Endothelial cell of umbilical vein (primary cell): Measurements from ENCODE around the gene PPM1M. TPM values are rescaled to one million over a fixed set of nuclear protein-coding genes. Genes with fewer than 3 reads are reported as not detected.
"Not testable (repeated sequence)": the region's sequence is repeated elsewhere in the genome, so short reads cannot be mapped to it uniquely, and the experiment has no call there.

Source experiments
- BruUV-seq: library from RNA; stranded (reverse); fragments of 400-500 nt; replicated peaks from 2 replicates; lab custom pipeline; 2021; lab: Mats Ljungman, UMichigan
- CTCF ChIA-PET: fragments of 300-600, 350-600 bp; sonication (Branson Sonifier 250); formaldehyde crosslinking; loops from one replicate; lab custom pipeline; 2021; ENCODE audit warnings: antibody characterized with exemption, inconsistent platforms; lab: Charles Lee
- POLR2A ChIA-PET: fragments of 300-600, 350-600 bp; sonication (Branson Sonifier 250); formaldehyde crosslinking; loops from one replicate; lab custom pipeline; 2021; ENCODE audit warnings: antibody characterized with exemption, inconsistent platforms; lab: Charles Lee
- DNase-seq: peaks from one replicate; pipeline ENCODE4 v3.0.0-alpha.2; 2011; ENCODE audit warnings: low read depth, low spot score
- FAIRE-seq: peaks from 2 replicates; lab custom pipeline; 2011; peaks lifted over from hg19 to GRCh38; lab: Jason Lieb, UNC
- H2AFZ ChIP-seq: 2 replicates; pipeline ENCODE4 v1.6.0; 2012; ENCODE audit warnings: low read depth, low read length, control low read depth, inconsistent platforms
- H3K27ac ChIP-seq: 2 replicates; pipeline ENCODE4 v1.5.1; 2011; ENCODE audit warnings: low read depth, mild to moderate bottlenecking, control low read depth, low read length, moderate library complexity; ENCODE audit not compliant: insufficient read depth
- H3K27me3 ChIP-seq, 2 experiments: 2 replicates each; pipeline versions ENCODE4 v1.6.0 to v1.6.1; 2011; ENCODE audit warnings: low read length in 2 of 2, mixed read lengths in 1 of 2; ENCODE audit not compliant: control insufficient read depth in 2 of 2, insufficient read depth in 2 of 2
- H3K36me3 ChIP-seq, 2 experiments: 2 replicates in 1 of 2; 3 replicates in 1 of 2; pipeline ENCODE4 v1.5.1; 2011; ENCODE audit warnings: low read length in 2 of 2, mild to moderate bottlenecking in 1 of 2, moderate library complexity in 1 of 2; ENCODE audit not compliant: control insufficient read depth in 2 of 2, insufficient read depth in 2 of 2; ENCODE audit errors: extremely low read depth in 1 of 2
- H3K4me1 ChIP-seq: 3 replicates; pipeline ENCODE4 v1.5.1; 2011; ENCODE audit warnings: mild to moderate bottlenecking, low read length; ENCODE audit not compliant: control insufficient read depth, insufficient read depth; ENCODE audit errors: extremely low read depth
- H3K4me2 ChIP-seq: 2 replicates; pipeline ENCODE4 v1.6.1; 2011; ENCODE audit warnings: low read length, control low read depth, mixed read lengths; ENCODE audit not compliant: insufficient read depth
- H3K4me3 ChIP-seq, 3 experiments: fragments of 200-600 bp in 1 of 3; sonication (generic), shearing (Covaris generic) in 1 of 3; replicated peaks in 1 of 3; 2 replicates each; pipeline ENCODE4 v1.5.1; 2011 to 2016; ENCODE audit warnings: control low read depth in 3 of 3, low read length in 3 of 3, mild to moderate bottlenecking in 2 of 3, inconsistent platforms in 1 of 3, low read depth in 1 of 3, moderate library complexity in 1 of 3; ENCODE audit not compliant: insufficient read depth in 1 of 3
- H3K79me2 ChIP-seq: 2 replicates; pipeline ENCODE4 v1.6.0; 2012; ENCODE audit warnings: low read length, inconsistent platforms; ENCODE audit not compliant: control insufficient read depth, insufficient read depth
- H3K9ac ChIP-seq: replicated peaks from 2 replicates; pipeline ENCODE3; 2011; ENCODE audit warnings: low read length, control low read depth; ENCODE audit not compliant: insufficient read depth; ENCODE audit errors: extremely low read depth
- H3K9me1 ChIP-seq: replicated peaks from 3 replicates; pipeline ENCODE4 v1.6.0; 2011; ENCODE audit warnings: mild to moderate bottlenecking, low read length; ENCODE audit not compliant: control insufficient read depth, insufficient read depth; ENCODE audit errors: extremely low read depth
- H3K9me3 ChIP-seq: replicated peaks from 2 replicates; pipeline ENCODE4 v1.5.1; 2012; ENCODE audit warnings: low read length, inconsistent platforms; ENCODE audit not compliant: control insufficient read depth, insufficient read depth
- H4K20me1 ChIP-seq: replicated peaks from 2 replicates; pipeline ENCODE3; 2011; ENCODE audit warnings: mild to moderate bottlenecking, low read length; ENCODE audit not compliant: control insufficient read depth, insufficient read depth; ENCODE audit errors: extremely low read depth
- JUN ChIP-seq: IDR thresholded peaks from 2 replicates; pipeline ENCODE4 v1.6.1; 2011; ENCODE audit warnings: borderline replicate concordance, low read depth; ENCODE audit not compliant: insufficient read length, insufficient read depth
- POLR2A ChIP-seq: IDR thresholded peaks from 2 replicates; pipeline ENCODE4 v1.6.1; 2012; ENCODE audit warnings: low read depth, mild to moderate bottlenecking, control low read depth, low read length
- dilution Hi-C: fragments of 300-500 bp; cut with MboI; formaldehyde crosslinking; loops from one replicate; pipeline ENCODE4 v1.15.0; 2019; ENCODE audit warnings: low sequenced_read_pairs; ENCODE audit not compliant: extremely low pct_ligation_motif_present
- intact Hi-C: fragments of 100-400 bp; cut with micrococcal nuclease; formaldehyde crosslinking; loops from one replicate; pipeline ENCODE4 v1.10.0; 2022
- polyA plus RNA-seq, 4 experiments: library from polyadenylated mRNA; depleted of rRNA in 3 of 4; stranded (reverse) in 3 of 4; unstranded in 1 of 4; fragments of >200 nt; gene quantifications; 2 replicates each; pipeline versions ENCODE4 v1.2.1 to v1.2.3, GENCODE V29; 2011 to 2012; ENCODE audit warnings: missing spikeins in 1 of 4
- total RNA-seq: library from RNA; stranded (reverse); gene quantifications from 2 replicates; pipeline ENCODE4 v1.2.3, GENCODE V29; 2021

The PPM1M gene
- total and polyA plus RNA-seq, 2 donors (not counting 3 experiments of a cell fraction or from before 2014, with no cell fraction given), result 13.7 to 19.4 TPM

DNA sequence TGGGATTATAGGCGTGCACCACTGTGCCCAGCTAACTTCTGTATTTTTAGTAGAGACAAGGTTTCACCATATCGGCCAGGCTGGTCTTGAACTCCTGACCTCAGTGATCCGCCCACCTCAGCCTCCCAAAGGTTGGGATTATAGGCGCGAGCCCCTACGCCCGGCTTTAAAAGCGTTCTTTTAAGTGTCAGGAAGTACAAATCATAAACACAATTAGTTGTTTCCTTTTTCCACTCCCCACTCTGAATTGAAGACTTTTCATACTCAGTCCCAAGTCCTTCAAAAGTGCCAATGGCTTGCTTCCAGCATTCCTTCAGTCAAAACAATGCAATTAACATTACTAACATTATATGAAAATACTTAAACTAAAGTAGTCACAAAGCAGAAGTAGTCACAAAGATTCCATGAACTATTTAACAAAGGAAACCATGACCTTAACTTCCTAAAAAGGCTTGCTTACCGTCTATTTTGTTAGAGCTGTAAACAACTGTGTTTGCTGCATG, 24.7 kb downstream of the PPM1M start:
- Histone ChIP-seq H3K36me3 (peaks cover 10 to 25% of the 10 kb centered on the region in 2 experiments), H3K79me2 (peaks cover 88% of the 10 kb centered on the region), H3K9ac (peak overlapping the region; percentile 5), H4K20me1 (peaks cover 5% of the 10 kb centered on the region), H3K4me3 (no peak overlapping the region), H3K27me3 (no peaks in the 10 kb centered on the region), H3K9me3 (no peaks in the 10 kb centered on the region), H3K9me1 (no peaks in the 10 kb centered on the region), H2AFZ (no peak overlapping the region), H3K4me2 (peak overlapping the region; percentile 11), H3K4me1 (peaks cover 38% of the 10 kb centered on the region), H3K27ac (peak overlapping the region; percentile 66)
- intact Hi-C loops, result loop anchor here (1.0 kb wide), 2 partner anchors 8 to 11 kb away; partner anchors contain the start of gene WDR82
- dilution Hi-C loops, result no loop called here
- CTCF ChIA-PET, result interaction anchor here (1.7 to 2.6 kb wide), 4 partner anchors 12 to 69 kb away, joined by 6 to 13 read pairs (median 9); no protein-coding TSS in a partner anchor
- FAIRE-seq, result peak; percentile 81
- BruUV-seq, result no TSS peak
- TF ChIP-seq POLR2A, result no peak
- peak; percentile 16 for TF ChIP-seq JUN
- peak; percentile 93 for DNase-seq
- POLR2A ChIA-PET, result no interaction called here

GRCh38 chr3:52272172-52272571, 26.6 kb downstream of the PPM1M start:
- CTCF ChIA-PET, result interaction anchor here (2.0 kb wide), 1 partner anchor 67 kb away, joined by 11 read pairs; no protein-coding TSS in a partner anchor
- intact Hi-C loops, POLR2A ChIA-PET, H4K20me1 ChIP-seq, BruUV-seq, FAIRE-seq, H2AFZ ChIP-seq, H3K9me3 ChIP-seq, H3K4me2 ChIP-seq, H3K9ac ChIP-seq, DNase-seq, H3K27ac ChIP-seq, dilution Hi-C loops, H3K27me3 ChIP-seq, H3K9me1 ChIP-seq, H3K4me3 ChIP-seq: not testable (repeated sequence)
- peaks cover 52% of the 10 kb centered on the region for H3K4me1 ChIP-seq
- peaks cover 6 to 16% of the 10 kb centered on the region in 2 experiments for H3K36me3 ChIP-seq
- H3K79me2 ChIP-seq, result peaks cover 94% of the 10 kb centered on the region
